Common myeloid progenitor, CD34-positive (primary cell): ENCODE results near the gene ZSWIM9.

Experiments used
- CTCF ChIA-PET: fragments of 350-600 bp; sonication (Branson Sonifier 250); formaldehyde crosslinking; loops from one replicate; lab custom pipeline; 2021; ENCODE audit warnings: antibody characterized with exemption; lab: Charles Lee
- POLR2A ChIA-PET: fragments of 350-600 bp; sonication (Branson Sonifier 250); formaldehyde crosslinking; loops from one replicate; lab custom pipeline; 2021; ENCODE audit warnings: antibody characterized with exemption; lab: Charles Lee
- DNase-seq, 3 donors: peaks; one replicate each; pipeline versions ENCODE4 v3.0.0 to v3.0.0-alpha.2; 2013
- H3K27ac ChIP-seq, 2 experiments: 1 replicate in 1 of 2; 2 replicates in 1 of 2; pipeline ENCODE4 v1.7.0; 2013; ENCODE audit warnings: inconsistent platforms in 2 of 2, low read length in 2 of 2, mild to moderate bottlenecking in 2 of 2, low read depth in 1 of 2, moderate library complexity in 1 of 2; ENCODE audit not compliant: severe bottlenecking in 2 of 2, insufficient read depth in 1 of 2, poor library complexity in 1 of 2
- H3K27me3 ChIP-seq, 5 experiments: replicated peaks in 2 of 5; 1 replicate in 3 of 5; 2 replicates in 2 of 5; pipeline versions ENCODE4 v1.6.1 to v1.7.0; 2013; ENCODE audit warnings: low read length in 4 of 5, mild to moderate bottlenecking in 2 of 5, moderate library complexity in 2 of 5, inconsistent platforms in 1 of 5; ENCODE audit not compliant: insufficient read depth in 5 of 5, control insufficient read depth in 4 of 5
- H3K36me3 ChIP-seq, 4 experiments: 1 replicate in 2 of 4; 2 replicates in 2 of 4; pipeline versions ENCODE4 v1.6.1 to v1.7.0; 2013; ENCODE audit warnings: low read length in 3 of 4, control low read depth in 1 of 4, mild to moderate bottlenecking in 1 of 4; ENCODE audit not compliant: control insufficient read depth in 4 of 4, insufficient read depth in 4 of 4
- H3K4me1 ChIP-seq, 4 experiments: 1 replicate in 3 of 4; 2 replicates in 1 of 4; pipeline versions ENCODE4 v1.6.1 to v1.7.1; 2013; ENCODE audit warnings: low read length in 3 of 4, mild to moderate bottlenecking in 3 of 4, control low read depth in 1 of 4, inconsistent platforms in 1 of 4, moderate library complexity in 1 of 4; ENCODE audit not compliant: control insufficient read depth in 4 of 4, insufficient read depth in 4 of 4; ENCODE audit errors: control extremely low read depth in 1 of 4
- H3K4me3 ChIP-seq, 7 experiments: 1 replicate in 4 of 7; 2 replicates in 3 of 7; pipeline versions ENCODE4 v1.5.1 to v1.7.0; 2013; ENCODE audit warnings: mild to moderate bottlenecking in 7 of 7, low read length in 6 of 7, moderate library complexity in 6 of 7, inconsistent platforms in 2 of 7, low read depth in 2 of 7, control low read depth in 1 of 7; ENCODE audit not compliant: insufficient read depth in 4 of 7, control insufficient read depth in 1 of 7; ENCODE audit errors: extremely low read depth in 1 of 7
- H3K9me3 ChIP-seq, 5 experiments: 1 replicate in 4 of 5; 2 replicates in 1 of 5; pipeline versions ENCODE4 v1.6.1 to v1.7.1; 2013; ENCODE audit warnings: low read length in 4 of 5, mild to moderate bottlenecking in 2 of 5, inconsistent platforms in 1 of 5, low read depth in 1 of 5, moderate library complexity in 1 of 5; ENCODE audit not compliant: control insufficient read depth in 4 of 5, insufficient read depth in 2 of 5; ENCODE audit errors: control extremely low read depth in 1 of 5
- WGBS: methylation state at CpG from one replicate; pipeline ENCODE4 v1.1.5; 2013; ENCODE audit not compliant: insufficient coverage; 5-methylcytosine and 5-hydroxymethylcytosine counted together

The ZSWIM9 gene

GRCh38 chr19:48194041-48194843 lies 23.8 kb downstream of the ZSWIM9 start:
- WGBS = 80% methylated on average over 35 of the region's 36 CpGs
- DNase-seq = peak; percentile 22 to 47 (median 27)
- no peaks in the 10 kb centered on the region for H3K9me3 ChIP-seq
- no peak overlapping the region for H3K27ac ChIP-seq
- no peak overlapping the region for H3K4me3 ChIP-seq
- CTCF ChIA-PET = interaction anchor here (0.6 to 1.9 kb wide), 8 partner anchors 9 to 118 kb away, joined by 3 to 11 read pairs (median 3); no protein-coding TSS in a partner anchor
- H3K27me3 ChIP-seq = no peaks in the 10 kb centered on the region
- POLR2A ChIA-PET = no interaction called here
- H3K4me1 ChIP-seq = peaks cover 0 to 9% (median 4%) of the 10 kb centered on the region in 4 experiments
- peaks cover 0 to 10% (median 5%) of the 10 kb centered on the region in 4 experiments for H3K36me3 ChIP-seq

GRCh38 chr19:48194844-48195830 lies 24.7 kb downstream of the ZSWIM9 start:
- Histone ChIP-seq H3K27me3 (no peaks in the 10 kb centered on the region), H3K9me3 (no peaks in the 10 kb centered on the region), H3K36me3 (peaks cover 0 to 7% (median 4%) of the 10 kb centered on the region in 4 experiments), H3K27ac (no peak overlapping the region), H3K4me1 (peaks cover 0 to 9% (median 4%) of the 10 kb centered on the region in 4 experiments), H3K4me3 (no peak overlapping the region)
- ChIA-PET CTCF (interaction anchor here (0.6 to 1.9 kb wide), 7 partner anchors 8 to 117 kb away, joined by 3 to 11 read pairs (median 3); no protein-coding TSS in a partner anchor), POLR2A (no interaction called here)
- DNase-seq = no peak
- 81% methylated on average over 77 of the region's 95 CpGs for WGBS

- WGBS = 86% methylated on average over 19 of the region's 23 CpGs
- no peak for DNase-seq
- CTCF ChIA-PET = interaction anchor here (0.9 kb wide), 1 partner anchor 8 kb away, joined by 4 read pairs; no protein-coding TSS in a partner anchor
- Histone ChIP-seq H3K27me3 (no peaks in the 10 kb centered on the region), H3K36me3 (peaks cover 0 to 7% (median 3%) of the 10 kb centered on the region in 4 experiments), H3K4me3 (no peak overlapping the region), H3K27ac (no peak overlapping the region), H3K9me3 (no peaks in the 10 kb centered on the region), H3K4me1 (peaks cover 0 to 9% (median 4%) of the 10 kb centered on the region in 4 experiments)
- POLR2A ChIA-PET = no interaction called here
Measured at GRCh38 chr19:48196321-48196763, 25.9 kb downstream of the ZSWIM9 start.

GRCh38 chr19:48196933-48197665 lies 26.6 kb downstream of the ZSWIM9 start:
- CTCF ChIA-PET = interaction anchor here (0.7 to 0.9 kb wide), 2 partner anchors 12 to 67 kb away, joined by 3 to 4 read pairs; no protein-coding TSS in a partner anchor
- H3K36me3 ChIP-seq = peaks cover 0 to 7% (median under 1%) of the 10 kb centered on the region in 4 experiments

GRCh38 chr19:48203222-48203793 lies 32.8 kb downstream of the ZSWIM9 start:
- DNase-seq = peak in 2 of 3 donors; percentile 21 to 26
- ChIA-PET CTCF (interaction anchor here (0.7 to 2.1 kb wide), 12 partner anchors 9 to 856 kb away, joined by 3 to 11 read pairs (median 3); partner anchors contain the start of gene ZSWIM9), POLR2A (interaction anchor here (0.6 to 1.1 kb wide), 2 partner anchors 52 to 53 kb away, joined by 4 to 5 read pairs; partner anchors contain the start of gene CARD8)
- H3K27me3 ChIP-seq = no peaks in the 10 kb centered on the region
- no peaks in the 10 kb centered on the region for H3K9me3 ChIP-seq
- WGBS = 0% methylated on average over 2 of the region's 5 CpGs
- peak overlapping the region; percentile 57 to 93 (median 78) for H3K4me3 ChIP-seq
- H3K4me1 ChIP-seq = peaks cover 13 to 30% (median 20%) of the 10 kb centered on the region in 4 experiments
- peak overlapping the region; percentile 34 to 77 for H3K27ac ChIP-seq
- H3K36me3 ChIP-seq = peaks cover 0 to 7% (median under 1%) of the 10 kb centered on the region in 4 experiments

More at GRCh38 chr19:48196933-48197665, 26.6 kb downstream of the ZSWIM9 start:
- POLR2A ChIA-PET = no interaction called here
- DNase-seq = no peak
- Histone ChIP-seq H3K4me3 (no peak overlapping the region), H3K4me1 (peaks cover 0 to 9% (median 7%) of the 10 kb centered on the region in 4 experiments), H3K27me3 (no peaks in the 10 kb centered on the region), H3K9me3 (no peaks in the 10 kb centered on the region), H3K27ac (no peak overlapping the region)
- WGBS = 74% methylated on average over 12 of the region's 13 CpGs
